ENCODE results near the gene EFCAB12. TPM values are rescaled to one million over a fixed set of nuclear protein-coding genes. Genes with fewer than 3 reads are reported as not detected.
A peak's percentile ranks its signal among the peaks of the same experiment; 100 is the strongest.

The EFCAB12 gene
- total and polyA plus RNA-seq, 5 donors = 0.29 to 0.72 (median 0.38) TPM

GRCh38 chr3:129429602-129430001, 1.2 kb upstream of the EFCAB12 start:
- no peaks in the 10 kb centered on the region for H3K27me3 ChIP-seq (ENCODE audit: control insufficient read depth, insufficient read depth)
- H3K4me1 ChIP-seq (ENCODE audit: control insufficient read depth, insufficient read depth, low read length) = peaks cover 2% of the 10 kb centered on the region
- 90% methylated on average over 4 of the region's 4 CpGs for WGBS
- DNase-seq (no peak), ATAC-seq (no peak)
- no peak overlapping the region for H3K4me3 ChIP-seq (ENCODE audit: low read length)
- no peak overlapping the region for H3K27ac ChIP-seq (ENCODE audit: low read length)
- H3K9me3 ChIP-seq (ENCODE audit: control insufficient read depth, low read length) = no peaks in the 10 kb centered on the region
- intact Hi-C loops (cut with DNase I) = no loop called here

- no peaks in the 10 kb centered on the region for H3K9me3 ChIP-seq (ENCODE audit: control insufficient read depth, low read length)
- intact Hi-C loops (cut with DNase I) = no loop called here
- ATAC-seq (no peak), DNase-seq (no peak)
- H3K4me1 ChIP-seq (ENCODE audit: control insufficient read depth, insufficient read depth, low read length) = peaks cover 2% of the 10 kb centered on the region
- H3K4me3 ChIP-seq (ENCODE audit: low read length) = no peak overlapping the region
- H3K27me3 ChIP-seq (ENCODE audit: control insufficient read depth, insufficient read depth) = no peaks in the 10 kb centered on the region
- H3K27ac ChIP-seq (ENCODE audit: low read length) = no peak overlapping the region
- WGBS = 76% methylated on average over 3 of the region's 3 CpGs
Observed at GRCh38 chr3:129429080-129429451, 630 bp upstream of the EFCAB12 start.

GRCh38 chr3:129428007-129428375, 445 bp downstream of the EFCAB12 start:
- ATAC-seq (peak in 1 of 2 donors; percentile 46), DNase-seq (no peak)
- H3K27me3 ChIP-seq (ENCODE audit: control insufficient read depth, insufficient read depth) = no peaks in the 10 kb centered on the region
- H3K4me1 ChIP-seq (ENCODE audit: control insufficient read depth, insufficient read depth, low read length) = peaks cover 2% of the 10 kb centered on the region
- no peaks in the 10 kb centered on the region for H3K9me3 ChIP-seq (ENCODE audit: control insufficient read depth, low read length)
- peak overlapping the region; percentile 27 for H3K4me3 ChIP-seq (ENCODE audit: low read length)
- intact Hi-C loops (cut with DNase I) = no loop called here
- no peak overlapping the region for H3K27ac ChIP-seq (ENCODE audit: low read length)
- 6% methylated on average over 8 of the region's 8 CpGs for WGBS

- H3K27ac ChIP-seq (ENCODE audit: low read length) = no peak overlapping the region
- intact Hi-C loops (cut with DNase I) = no loop called here
- 82% methylated on average over 2 of the region's 2 CpGs for WGBS
- DNase-seq (no peak), ATAC-seq (no peak)
- peaks cover 2% of the 10 kb centered on the region for H3K4me1 ChIP-seq (ENCODE audit: control insufficient read depth, insufficient read depth, low read length)
- H3K9me3 ChIP-seq (ENCODE audit: control insufficient read depth, low read length) = no peaks in the 10 kb centered on the region
- no peak overlapping the region for H3K4me3 ChIP-seq (ENCODE audit: low read length)
- no peaks in the 10 kb centered on the region for H3K27me3 ChIP-seq (ENCODE audit: control insufficient read depth, insufficient read depth)
Observed at GRCh38 chr3:129425619-129426018, 2.8 kb downstream of the EFCAB12 start.

GRCh38 chr3:129425213-129425612, 3.2 kb downstream of the EFCAB12 start:
- Histone ChIP-seq H3K27me3 (ENCODE audit: control insufficient read depth, insufficient read depth) (no peaks in the 10 kb centered on the region), H3K27ac (ENCODE audit: low read length) (no peak overlapping the region), H3K4me1 (ENCODE audit: control insufficient read depth, insufficient read depth, low read length) (peaks cover 2% of the 10 kb centered on the region), H3K9me3 (ENCODE audit: control insufficient read depth, low read length) (no peaks in the 10 kb centered on the region), H3K4me3 (ENCODE audit: low read length) (no peak overlapping the region)
- ATAC-seq (no peak), DNase-seq (no peak)
- intact Hi-C loops (cut with DNase I) = no loop called here
- WGBS = 79% methylated on average over 3 of the region's 3 CpGs

- Histone ChIP-seq H3K27me3 (ENCODE audit: control insufficient read depth, insufficient read depth) (no peaks in the 10 kb centered on the region), H3K4me3 (ENCODE audit: low read length) (no peak overlapping the region), H3K27ac (ENCODE audit: low read length) (no peak overlapping the region), H3K9me3 (ENCODE audit: control insufficient read depth, low read length) (no peaks in the 10 kb centered on the region), H3K4me1 (ENCODE audit: control insufficient read depth, insufficient read depth, low read length) (peaks cover 2% of the 10 kb centered on the region)
- 77% methylated on average over 4 of the region's 4 CpGs for WGBS
- no peak for ATAC-seq
- intact Hi-C loops (cut with DNase I) = no loop called here
- DNase-seq = no peak
Observed at GRCh38 chr3:129424185-129424841, 4.1 kb downstream of the EFCAB12 start.

GRCh38 chr3:129422897-129423296, 5.5 kb downstream of the EFCAB12 start:
- ATAC-seq = no peak
- no peaks in the 10 kb centered on the region for H3K27me3 ChIP-seq (ENCODE audit: control insufficient read depth, insufficient read depth)
- WGBS = 79% methylated on average over 1 of the region's 1 CpG
- intact Hi-C loops (cut with DNase I) = no loop called here
- peaks cover 2% of the 10 kb centered on the region for H3K4me1 ChIP-seq (ENCODE audit: control insufficient read depth, insufficient read depth, low read length)
- H3K9me3 ChIP-seq (ENCODE audit: control insufficient read depth, low read length) = no peaks in the 10 kb centered on the region
- no peak overlapping the region for H3K4me3 ChIP-seq (ENCODE audit: low read length)
- DNase-seq = no peak
- no peak overlapping the region for H3K27ac ChIP-seq (ENCODE audit: low read length)

GRCh38 chr3:129421988-129422745, 6.3 kb downstream of the EFCAB12 start:
- H3K4me3 ChIP-seq (ENCODE audit: low read length) = no peak overlapping the region
- H3K27ac ChIP-seq (ENCODE audit: low read length) = no peak overlapping the region
- DNase-seq (no peak), ATAC-seq (no peak)
- 79% methylated on average over 6 of the region's 6 CpGs for WGBS
- intact Hi-C loops (cut with DNase I) = no loop called here
- no peaks in the 10 kb centered on the region for H3K9me3 ChIP-seq (ENCODE audit: control insufficient read depth, low read length)
- peaks cover 2% of the 10 kb centered on the region for H3K4me1 ChIP-seq (ENCODE audit: control insufficient read depth, insufficient read depth, low read length)
- no peaks in the 10 kb centered on the region for H3K27me3 ChIP-seq (ENCODE audit: control insufficient read depth, insufficient read depth)

GRCh38 chr3:129421236-129421883, 7.1 kb downstream of the EFCAB12 start:
- Histone ChIP-seq H3K27ac (ENCODE audit: low read length) (no peak overlapping the region), H3K9me3 (ENCODE audit: control insufficient read depth, low read length) (no peaks in the 10 kb centered on the region), H3K27me3 (ENCODE audit: control insufficient read depth, insufficient read depth) (no peaks in the 10 kb centered on the region), H3K4me3 (ENCODE audit: low read length) (no peak overlapping the region), H3K4me1 (ENCODE audit: control insufficient read depth, insufficient read depth, low read length) (peaks cover 2% of the 10 kb centered on the region)
- intact Hi-C loops (cut with DNase I) = no loop called here
- 94% methylated on average over 12 of the region's 12 CpGs for WGBS
- DNase-seq (no peak), ATAC-seq (no peak)

- DNase-seq = no peak
- intact Hi-C loops (cut with DNase I) = no loop called here
- H3K9me3 ChIP-seq (ENCODE audit: control insufficient read depth, low read length) = no peaks in the 10 kb centered on the region
- H3K4me1 ChIP-seq (ENCODE audit: control insufficient read depth, insufficient read depth, low read length) = peaks cover 2% of the 10 kb centered on the region
- H3K27ac ChIP-seq (ENCODE audit: low read length) = no peak overlapping the region
- no peak for ATAC-seq
- WGBS = 66% methylated on average over 4 of the region's 4 CpGs
- no peaks in the 10 kb centered on the region for H3K27me3 ChIP-seq (ENCODE audit: control insufficient read depth, insufficient read depth)
- no peak overlapping the region for H3K4me3 ChIP-seq (ENCODE audit: low read length)
Observed at GRCh38 chr3:129419476-129419875, 9.0 kb downstream of the EFCAB12 start.

Data from right cardiac atrium (tissue), 5 donors.